K562 (cell line): ENCODE results near the gene MEIOB. TPM values are rescaled to one million over a fixed set of nuclear protein-coding genes. Genes with fewer than 3 reads are reported as not detected.

Experiments used
- ATAC-seq: fragments of 200-7000 bp; cut with Tn5 transposase; 3 replicates; pipeline ENCODE4 v1.9.1; 2020; ENCODE audit warnings: moderate library complexity
- BruUV-seq: library from RNA; stranded (reverse); fragments of 400-500 nt; replicated peaks from 2 replicates; lab custom pipeline; 2021; lab: Mats Ljungman, UMichigan
- CTCF ChIA-PET: fragments of 300-600 bp; formaldehyde crosslinking; extraction: SDS; loops from one replicate; lab custom pipeline; 2021; ENCODE audit warnings: low intra/inter-chr PET ratio; lab: Yijun Ruan, JAX
- POLR2A ChIA-PET: fragments of 300-600, 350-650 bp; sonication (Branson Sonifier 250); formaldehyde crosslinking; extraction: SDS; loops from one replicate; lab custom pipeline; 2021; ENCODE audit warnings: antibody characterized with exemption, inconsistent platforms; lab: Yijun Ruan, JAX
- DNase-seq, 4 experiments: peaks; one replicate each; pipeline versions ENCODE4 v3.0.0 to v3.0.0-alpha.2; 2011 to 2018; ENCODE audit warnings: low spot score in 3 of 4, mixed read lengths in 3 of 4; ENCODE audit errors: extremely low read depth in 1 of 4
- FAIRE-seq: peaks from 2 replicates; lab custom pipeline; 2011; peaks lifted over from hg19 to GRCh38; lab: Jason Lieb, UNC
- H2AFZ ChIP-seq: 2 replicates; pipeline ENCODE4 v1.6.0; 2011; ENCODE audit warnings: low read depth, low read length, control low read depth, inconsistent platforms
- H3K27ac ChIP-seq: fragments of 200-600 bp; 3 replicates; pipeline ENCODE4 v1.8.0; 2011; ENCODE audit warnings: low read depth, mild to moderate bottlenecking, control low read depth, inconsistent platforms, low read length, moderate library complexity, mixed read lengths; ENCODE audit errors: extremely low read depth
- H3K27me3 ChIP-seq, 2 experiments: fragments of 300-600 bp in 1 of 2; 2 replicates in 1 of 2; 3 replicates in 1 of 2; pipeline versions ENCODE4 v1.6.0 to v1.8.0; 2011; ENCODE audit warnings: inconsistent platforms in 2 of 2, low read length in 2 of 2, mild to moderate bottlenecking in 1 of 2, mixed read lengths in 1 of 2, moderate library complexity in 1 of 2; ENCODE audit not compliant: control insufficient read depth in 2 of 2, insufficient read depth in 2 of 2
- H3K36me3 ChIP-seq: fragments of 300-600 bp; 3 replicates; pipeline ENCODE4 v1.8.0; 2011; ENCODE audit warnings: mild to moderate bottlenecking, low read length, inconsistent platforms; ENCODE audit not compliant: control insufficient read depth, insufficient read depth
- H3K4me1 ChIP-seq, 2 experiments: fragments of 200-600 bp in 1 of 2; replicated peaks in 1 of 2; 2 replicates in 1 of 2; 3 replicates in 1 of 2; pipeline versions ENCODE4 v1.5.1 to v1.8.0; 2011; ENCODE audit warnings: inconsistent platforms in 2 of 2, low read length in 2 of 2, mild to moderate bottlenecking in 1 of 2, mixed read lengths in 1 of 2, moderate library complexity in 1 of 2; ENCODE audit not compliant: control insufficient read depth in 2 of 2, insufficient read depth in 2 of 2
- H3K4me2 ChIP-seq: 2 replicates; pipeline ENCODE4 v1.6.1; 2011; ENCODE audit warnings: low read length, control low read depth, inconsistent platforms, mixed read lengths; ENCODE audit not compliant: insufficient read depth
- H3K4me3 ChIP-seq: fragments of 200-600 bp; sonication (generic), shearing (Covaris generic); 2 replicates; pipeline ENCODE4 v1.5.1; 2016; ENCODE audit warnings: control low read depth, inconsistent platforms
- H3K79me2 ChIP-seq: fragments of 200-600 bp; 3 replicates; pipeline ENCODE4 v1.8.0; 2011; ENCODE audit warnings: low read length, inconsistent platforms; ENCODE audit not compliant: control insufficient read depth, insufficient read depth
- H3K9ac ChIP-seq, 2 experiments: 2 replicates each; pipeline versions ENCODE4 v1.6.0 to v1.6.1; 2011; ENCODE audit warnings: low read depth in 2 of 2, low read length in 2 of 2, control low read depth in 1 of 2, inconsistent platforms in 1 of 2, mild to moderate bottlenecking in 1 of 2, mixed read lengths in 1 of 2; ENCODE audit not compliant: insufficient read depth in 1 of 2
- H3K9me1 ChIP-seq: one replicate; pipeline ENCODE4 v1.6.0; 2011; ENCODE audit warnings: inconsistent platforms, mild to moderate bottlenecking, low read length, moderate library complexity; ENCODE audit not compliant: control insufficient read depth, insufficient read depth
- H3K9me3 ChIP-seq: replicated peaks from 2 replicates; pipeline ENCODE4 v1.5.1; 2011; ENCODE audit warnings: low read depth, low read length, inconsistent platforms; ENCODE audit not compliant: control insufficient read depth, insufficient read depth
- H4K20me1 ChIP-seq: replicated peaks from 2 replicates; pipeline ENCODE4 v1.6.1; 2011; ENCODE audit warnings: low read length, inconsistent platforms, mixed read lengths; ENCODE audit not compliant: control insufficient read depth, insufficient read depth
- ILF3 ChIP-seq: fragments of 450-650 bp; IDR thresholded peaks from 2 replicates; pipeline ENCODE4 v1.6.1; 2018; ENCODE audit warnings: antibody characterized with exemption, mild to moderate bottlenecking, moderate library complexity, borderline replicate concordance
- POLR2AphosphoS5 ChIP-seq: IDR thresholded peaks from 2 replicates; pipeline ENCODE4 v1.6.1; 2011; ENCODE audit warnings: mild to moderate bottlenecking, low read depth, low read length, moderate library complexity; ENCODE audit not compliant: control insufficient read depth, insufficient read depth
- ZC3H4 ChIP-seq: sonication (generic); formaldehyde crosslinking; IDR thresholded peaks from 2 replicates; pipeline ENCODE4 v1.9.0; 2021; ENCODE audit warnings: missing genetic modification reagents, borderline replicate concordance
- ZNF444 ChIP-seq: fragments of 250-450 bp; sonication (Bioruptor Pico); IDR thresholded peaks from 2 replicates; pipeline ENCODE4 v1.4.0; 2020; ENCODE audit warnings: mild to moderate bottlenecking, moderate library complexity
- ZNF561 ChIP-seq: fragments of 450-650 bp; formaldehyde crosslinking; conservative IDR thresholded peaks from 2 replicates; pipeline ENCODE4 v1.4.0; 2020; ENCODE audit warnings: mild to moderate bottlenecking, moderate library complexity
- WGBS: fragments of 100-300 bp; shearing (Covaris generic); methylation state at CpG from one replicate; pipeline ENCODE4 v1.1.6; 2016; ENCODE audit warnings: low coverage, mixed read lengths; ENCODE audit not compliant: insufficient coverage; ENCODE audit errors: missing lambda C conversion rate; 5-methylcytosine and 5-hydroxymethylcytosine counted together
- in situ Hi-C: fragments of 300-500 bp; cut with MboI; formaldehyde crosslinking; loops from 4 replicates; pipeline ENCODE4 v1.15.0; 2018; ENCODE audit warnings: inconsistent platforms, mixed read lengths
- intact Hi-C: fragments of 100-400 bp; cut with micrococcal nuclease; formaldehyde crosslinking; loops from 2 replicates; pipeline ENCODE4 v1.14.2; 2022
- polyA plus RNA-seq, 8 experiments: library from polyadenylated mRNA; depleted of rRNA in 4 of 8; stranded (reverse) in 5 of 8; unstranded in 3 of 8; fragments of >200 nt; fragmentation: Nextera tagmentation in 2 of 8; fragmentation: Illumina TruSeq in 1 of 8; extraction: Ambion mirVana in 2 of 8; extraction: Trizol in 1 of 8; gene quantifications; 2 replicates each; pipeline versions ENCODE4 v1.2.1 to v1.2.3, GENCODE V29; 2011 to 2014; ENCODE audit warnings: inconsistent platforms in 1 of 8, missing spikeins in 1 of 8
- total RNA-seq, 7 experiments: library from RNA; depleted of rRNA in 6 of 7; stranded (reverse); fragments of >200 nt in 6 of 7; fragmentation: Illumina TruSeq in 2 of 7; extraction: Trizol in 2 of 7; gene quantifications; 2 replicates each; pipeline versions ENCODE4 v1.2.1 to v1.2.3, GENCODE V29; 2011 to 2021; ENCODE audit warnings: low replicate concordance in 1 of 7
- TF ChIP-seq, protein P1 (sequence below): IDR thresholded peaks from 3 replicates; pipeline ENCODE4 v1.6.1; 2011; ENCODE audit warnings: borderline replicate concordance, mild to moderate bottlenecking, moderate library complexity; ENCODE audit not compliant: insufficient read length; ENCODE audit errors: extremely low read depth
- TF ChIP-seq, protein P2 (sequence below): fragments of 450-650 bp; IDR thresholded peaks from 2 replicates; pipeline ENCODE4 v1.6.1; 2016; ENCODE audit warnings: low read depth
- TF ChIP-seq, protein P3 (sequence below): sonication (generic); formaldehyde crosslinking; IDR thresholded peaks from 2 replicates; pipeline ENCODE4 v1.5.0; 2020; ENCODE audit warnings: missing genetic modification reagents

MEIOB gene
- total and polyA plus RNA-seq, 9 of the 15 experiments (the other 6 are each of a cell fraction or from before 2014, with no cell fraction given) = 25.4 to 203 (median 97.6) TPM

DNA sequence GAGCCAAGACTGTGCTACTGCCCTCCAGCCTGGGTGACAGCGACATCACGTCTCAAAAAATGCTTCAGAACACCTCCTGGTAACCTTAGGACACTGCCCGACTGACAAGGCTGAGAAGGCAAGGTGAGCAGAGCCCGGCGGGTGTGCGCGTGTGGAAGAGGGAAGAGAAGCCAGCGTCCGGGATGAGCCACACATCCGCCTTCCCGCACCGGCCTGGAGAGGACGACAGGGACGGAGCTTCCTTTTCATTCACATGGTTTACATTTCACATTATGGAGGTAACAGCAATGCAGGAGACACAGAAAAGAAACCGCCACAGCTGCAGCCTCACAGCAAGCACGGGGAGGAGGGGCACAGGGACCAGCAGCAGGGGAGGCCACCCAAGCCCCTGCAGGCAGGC is 61.9 kb downstream of the MEIOB start:
- no peak overlapping the region for H3K4me2 ChIP-seq
- peaks cover 0 to 20% of the 10 kb centered on the region in 2 experiments; a peak in 3 of 5 replicates for H3K4me1 ChIP-seq
- no peaks in the 10 kb centered on the region for H3K79me2 ChIP-seq
- in situ Hi-C loops = no loop called here
- peaks cover 3% of the 10 kb centered on the region; the same call in 1 of the 3 replicates for H3K36me3 ChIP-seq
- H4K20me1 ChIP-seq = no peaks in the 10 kb centered on the region; the same call in 1 of the 2 replicates
- no peaks in the 10 kb centered on the region for H3K9me3 ChIP-seq
- no TSS peak for BruUV-seq
- POLR2A ChIA-PET = interaction anchor here (0.5 kb wide), 1 partner anchor 1090 kb away, joined by 3 read pairs; no protein-coding TSS in a partner anchor
- H3K9ac ChIP-seq = no peak overlapping the region; a peak in 1 of 4 replicates
- no peak overlapping the region for H3K4me3 ChIP-seq
- CTCF ChIA-PET = no interaction called here
- no peak overlapping the region for H2AFZ ChIP-seq
- no peak for ATAC-seq
- H3K9me1 ChIP-seq = no peaks in the 10 kb centered on the region
- H3K27ac ChIP-seq = no peak overlapping the region
- no peaks in the 10 kb centered on the region for H3K27me3 ChIP-seq
- 91% methylated on average over 7 of the region's 16 CpGs for WGBS
- no peak for DNase-seq
- intact Hi-C loops = no loop called here
- no peak for FAIRE-seq
- TF ChIP-seq, protein P1, sequence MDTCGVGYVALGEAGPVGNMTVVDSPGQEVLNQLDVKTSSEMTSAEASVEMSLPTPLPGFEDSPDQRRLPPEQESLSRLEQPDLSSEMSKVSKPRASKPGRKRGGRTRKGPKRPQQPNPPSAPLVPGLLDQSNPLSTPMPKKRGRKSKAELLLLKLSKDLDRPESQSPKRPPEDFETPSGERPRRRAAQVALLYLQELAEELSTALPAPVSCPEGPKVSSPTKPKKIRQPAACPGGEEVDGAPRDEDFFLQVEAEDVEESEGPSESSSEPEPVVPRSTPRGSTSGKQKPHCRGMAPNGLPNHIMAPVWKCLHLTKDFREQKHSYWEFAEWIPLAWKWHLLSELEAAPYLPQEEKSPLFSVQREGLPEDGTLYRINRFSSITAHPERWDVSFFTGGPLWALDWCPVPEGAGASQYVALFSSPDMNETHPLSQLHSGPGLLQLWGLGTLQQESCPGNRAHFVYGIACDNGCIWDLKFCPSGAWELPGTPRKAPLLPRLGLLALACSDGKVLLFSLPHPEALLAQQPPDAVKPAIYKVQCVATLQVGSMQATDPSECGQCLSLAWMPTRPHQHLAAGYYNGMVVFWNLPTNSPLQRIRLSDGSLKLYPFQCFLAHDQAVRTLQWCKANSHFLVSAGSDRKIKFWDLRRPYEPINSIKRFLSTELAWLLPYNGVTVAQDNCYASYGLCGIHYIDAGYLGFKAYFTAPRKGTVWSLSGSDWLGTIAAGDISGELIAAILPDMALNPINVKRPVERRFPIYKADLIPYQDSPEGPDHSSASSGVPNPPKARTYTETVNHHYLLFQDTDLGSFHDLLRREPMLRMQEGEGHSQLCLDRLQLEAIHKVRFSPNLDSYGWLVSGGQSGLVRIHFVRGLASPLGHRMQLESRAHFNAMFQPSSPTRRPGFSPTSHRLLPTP = no peak
- TF ChIP-seq, protein P2, sequence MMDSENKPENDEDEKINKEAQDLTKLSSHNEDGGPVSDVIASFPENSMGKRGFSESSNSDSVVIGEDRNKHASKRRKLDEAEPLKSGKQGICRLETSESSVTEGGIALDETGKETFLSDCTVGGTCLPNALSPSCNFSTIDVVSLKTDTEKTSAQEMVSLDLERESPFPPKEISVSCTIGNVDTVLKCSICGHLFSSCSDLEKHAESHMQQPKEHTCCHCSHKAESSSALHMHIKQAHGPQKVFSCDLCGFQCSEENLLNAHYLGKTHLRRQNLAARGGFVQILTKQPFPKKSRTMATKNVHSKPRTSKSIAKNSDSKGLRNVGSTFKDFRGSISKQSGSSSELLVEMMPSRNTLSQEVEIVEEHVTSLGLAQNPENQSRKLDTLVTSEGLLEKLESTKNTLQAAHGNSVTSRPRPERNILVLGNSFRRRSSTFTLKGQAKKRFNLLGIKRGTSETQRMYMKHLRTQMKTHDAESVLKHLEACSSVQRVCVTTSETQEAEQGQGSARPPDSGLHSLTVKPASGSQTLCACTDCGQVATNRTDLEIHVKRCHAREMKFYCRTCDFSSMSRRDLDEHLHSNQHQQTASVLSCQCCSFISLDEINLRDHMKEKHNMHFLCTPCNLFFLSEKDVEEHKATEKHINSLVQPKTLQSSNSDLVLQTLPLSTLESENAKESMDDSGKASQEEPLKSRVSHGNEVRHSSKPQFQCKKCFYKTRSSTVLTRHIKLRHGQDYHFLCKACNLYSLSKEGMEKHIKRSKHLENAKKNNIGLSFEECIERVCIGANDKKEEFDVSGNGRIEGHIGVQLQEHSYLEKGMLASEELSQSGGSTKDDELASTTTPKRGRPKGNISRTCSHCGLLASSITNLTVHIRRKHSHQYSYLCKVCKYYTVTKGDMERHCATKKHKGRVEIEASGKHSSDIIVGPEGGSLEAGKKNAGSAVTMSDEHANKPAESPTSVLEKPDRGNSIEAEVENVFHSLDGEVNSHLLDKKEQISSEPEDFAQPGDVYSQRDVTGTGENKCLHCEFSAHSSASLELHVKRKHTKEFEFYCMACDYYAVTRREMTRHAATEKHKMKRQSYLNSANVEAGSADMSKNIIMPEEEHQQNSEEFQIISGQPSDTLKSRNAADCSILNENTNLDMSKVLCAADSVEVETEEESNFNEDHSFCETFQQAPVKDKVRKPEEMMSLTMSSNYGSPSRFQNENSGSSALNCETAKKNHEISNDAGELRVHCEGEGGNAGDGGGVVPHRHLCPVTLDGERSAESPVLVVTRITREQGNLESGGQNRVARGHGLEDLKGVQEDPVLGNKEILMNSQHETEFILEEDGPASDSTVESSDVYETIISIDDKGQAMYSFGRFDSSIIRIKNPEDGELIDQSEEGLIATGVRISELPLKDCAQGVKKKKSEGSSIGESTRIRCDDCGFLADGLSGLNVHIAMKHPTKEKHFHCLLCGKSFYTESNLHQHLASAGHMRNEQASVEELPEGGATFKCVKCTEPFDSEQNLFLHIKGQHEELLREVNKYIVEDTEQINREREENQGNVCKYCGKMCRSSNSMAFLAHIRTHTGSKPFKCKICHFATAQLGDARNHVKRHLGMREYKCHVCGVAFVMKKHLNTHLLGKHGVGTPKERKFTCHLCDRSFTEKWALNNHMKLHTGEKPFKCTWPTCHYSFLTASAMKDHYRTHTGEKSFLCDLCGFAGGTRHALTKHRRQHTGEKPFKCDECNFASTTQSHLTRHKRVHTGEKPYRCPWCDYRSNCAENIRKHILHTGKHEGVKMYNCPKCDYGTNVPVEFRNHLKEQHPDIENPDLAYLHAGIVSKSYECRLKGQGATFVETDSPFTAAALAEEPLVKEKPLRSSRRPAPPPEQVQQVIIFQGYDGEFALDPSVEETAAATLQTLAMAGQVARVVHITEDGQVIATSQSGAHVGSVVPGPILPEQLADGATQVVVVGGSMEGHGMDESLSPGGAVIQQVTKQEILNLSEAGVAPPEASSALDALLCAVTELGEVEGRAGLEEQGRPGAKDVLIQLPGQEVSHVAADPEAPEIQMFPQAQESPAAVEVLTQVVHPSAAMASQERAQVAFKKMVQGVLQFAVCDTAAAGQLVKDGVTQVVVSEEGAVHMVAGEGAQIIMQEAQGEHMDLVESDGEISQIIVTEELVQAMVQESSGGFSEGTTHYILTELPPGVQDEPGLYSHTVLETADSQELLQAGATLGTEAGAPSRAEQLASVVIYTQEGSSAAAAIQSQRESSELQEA = no peak
- no peak for TF ChIP-seq ZC3H4 (CRISPR knock-in tag)
- TF ChIP-seq POLR2AphosphoS5 = no peak
- TF ChIP-seq, protein P3, sequence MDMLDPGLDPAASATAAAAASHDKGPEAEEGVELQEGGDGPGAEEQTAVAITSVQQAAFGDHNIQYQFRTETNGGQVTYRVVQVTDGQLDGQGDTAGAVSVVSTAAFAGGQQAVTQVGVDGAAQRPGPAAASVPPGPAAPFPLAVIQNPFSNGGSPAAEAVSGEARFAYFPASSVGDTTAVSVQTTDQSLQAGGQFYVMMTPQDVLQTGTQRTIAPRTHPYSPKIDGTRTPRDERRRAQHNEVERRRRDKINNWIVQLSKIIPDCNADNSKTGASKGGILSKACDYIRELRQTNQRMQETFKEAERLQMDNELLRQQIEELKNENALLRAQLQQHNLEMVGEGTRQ = no peak
- no peak for TF ChIP-seq ZNF444 (CRISPR knock-in tag)
- TF ChIP-seq ZNF561 (CRISPR knock-in tag) = no peak
- TF ChIP-seq ILF3 = no peak
